ENCODE results near the gene SCRN1.
"Not testable (repeated sequence)": the region's sequence is repeated elsewhere in the genome, so short reads cannot be mapped to it uniquely, and the experiment has no call there.

The SCRN1 gene

DNA sequence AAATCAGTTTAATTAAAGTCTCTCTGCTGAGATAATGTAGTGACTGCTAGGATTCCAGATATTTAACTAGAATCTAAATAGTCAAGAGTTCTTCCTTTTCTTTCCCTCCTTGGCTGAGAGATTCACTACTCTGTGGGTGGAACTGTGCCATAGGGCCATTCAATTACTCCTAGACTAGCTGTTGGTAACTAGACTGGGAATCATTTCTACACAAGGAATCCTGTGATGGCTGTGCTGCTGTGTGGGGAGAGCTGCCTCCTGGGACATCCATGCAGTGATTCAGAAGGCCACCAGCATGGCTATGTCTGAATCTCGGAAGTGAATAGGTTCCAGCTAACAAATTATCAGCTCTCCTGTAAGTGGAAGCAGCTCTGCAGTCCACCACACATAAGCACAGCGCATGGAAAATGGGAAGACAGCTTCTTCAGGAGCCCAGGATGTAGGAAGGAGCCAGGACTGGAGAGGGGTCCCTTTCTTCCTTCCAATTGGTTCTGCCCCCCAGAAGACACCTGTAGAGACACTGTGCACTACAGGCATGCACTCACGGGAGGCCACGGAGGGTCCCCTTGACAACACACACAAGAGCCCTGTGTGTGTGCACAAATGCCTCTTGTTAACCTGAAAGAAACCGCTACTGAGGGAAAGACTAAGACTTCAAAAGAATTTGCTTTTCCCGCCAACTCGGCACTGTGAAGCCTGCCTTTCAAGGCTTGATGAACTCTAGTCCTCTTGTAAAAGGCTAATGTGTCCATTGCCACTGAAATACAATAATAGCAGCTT, 66.5 kb downstream of the SCRN1 start:
- DNase-seq, result no peak

DNA sequence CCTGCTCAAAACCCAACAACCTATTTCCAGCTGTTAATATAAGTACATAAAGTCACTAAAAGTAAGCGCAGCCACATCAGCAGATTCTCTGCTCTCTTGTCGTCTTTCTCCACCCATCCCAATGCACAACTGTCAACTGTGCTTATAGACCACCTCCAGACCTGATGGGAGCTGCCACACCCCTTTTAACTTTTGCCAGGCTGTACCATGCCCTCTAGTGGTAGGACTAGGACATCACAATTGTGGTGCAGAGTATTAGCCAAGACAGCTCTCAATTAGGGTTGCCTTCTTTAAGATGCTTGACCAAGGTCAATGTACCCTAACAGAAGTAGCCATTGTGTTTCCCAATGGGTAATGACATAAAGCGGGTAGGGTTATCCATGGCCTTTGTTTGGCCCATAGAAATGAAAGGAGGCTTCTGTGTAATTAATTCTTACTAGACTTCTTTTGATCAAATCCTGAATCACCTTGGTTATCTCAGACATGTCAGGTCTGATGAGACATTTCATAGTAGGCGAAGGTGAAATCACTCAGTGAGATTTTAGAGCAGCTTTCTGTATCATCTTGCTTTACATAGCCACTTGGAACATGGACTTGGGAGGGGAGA, 68.1 kb downstream of the SCRN1 start:
- peak; percentile 24 to 42 for DNase-seq

DNA sequence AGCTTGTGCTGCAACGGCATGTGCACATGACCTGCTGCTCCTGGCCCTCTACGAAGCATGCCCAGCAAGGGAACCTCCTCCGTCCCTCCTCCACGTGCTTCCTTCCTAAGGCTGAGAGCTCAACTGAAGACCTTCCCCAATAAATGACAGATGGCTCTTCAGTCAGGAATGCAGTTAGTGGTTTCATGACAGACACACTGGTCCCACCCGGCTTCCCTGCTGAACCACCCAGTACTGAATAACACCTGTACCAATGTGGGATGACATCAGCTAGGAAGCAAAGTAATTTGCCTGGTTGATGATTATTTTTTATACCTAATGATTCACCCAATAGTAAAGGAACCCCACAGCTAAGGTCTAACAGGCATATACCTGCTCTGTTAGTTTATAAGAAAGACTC, 69.1 kb downstream of the SCRN1 start:
- no peak for DNase-seq

DNA sequence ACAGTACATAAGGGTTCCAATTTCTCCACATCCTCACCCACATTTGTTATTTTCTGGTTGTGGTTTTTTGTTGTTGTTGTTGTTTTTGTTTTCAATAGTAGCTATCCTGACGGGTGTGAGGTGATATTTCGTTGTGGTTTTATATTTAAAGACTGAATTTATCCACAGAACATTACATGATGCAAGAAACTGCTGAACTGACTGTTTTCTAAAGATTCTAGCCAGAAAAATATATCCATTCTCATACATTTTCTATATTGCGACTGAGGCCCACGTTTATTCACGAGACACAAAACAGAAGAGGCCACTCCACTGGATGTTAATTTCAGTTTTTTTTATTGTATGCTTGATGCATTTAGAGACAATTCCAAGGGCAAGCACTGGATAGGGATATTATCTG, 69.8 kb downstream of the SCRN1 start:
- no peak for DNase-seq

DNA sequence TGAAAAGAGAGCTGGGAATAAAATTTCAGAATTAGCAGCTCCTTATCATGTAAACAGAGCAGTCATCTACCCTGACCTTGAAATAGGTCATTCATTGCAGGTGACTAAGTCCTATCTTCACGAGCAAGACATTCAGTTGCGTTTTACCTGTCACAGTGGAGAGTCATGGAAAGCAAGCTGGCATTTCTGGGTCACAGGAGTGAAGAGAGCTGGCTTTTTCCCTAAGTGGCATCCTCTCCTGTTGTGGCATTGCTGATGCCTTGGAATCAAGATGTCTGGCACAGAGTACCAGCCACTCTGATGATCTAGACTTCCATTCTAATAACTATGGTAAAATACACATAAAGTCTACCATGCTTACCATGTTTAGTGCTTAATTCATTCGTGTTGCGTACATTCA, 70.8 kb downstream of the SCRN1 start:
- no peak for DNase-seq

DNA sequence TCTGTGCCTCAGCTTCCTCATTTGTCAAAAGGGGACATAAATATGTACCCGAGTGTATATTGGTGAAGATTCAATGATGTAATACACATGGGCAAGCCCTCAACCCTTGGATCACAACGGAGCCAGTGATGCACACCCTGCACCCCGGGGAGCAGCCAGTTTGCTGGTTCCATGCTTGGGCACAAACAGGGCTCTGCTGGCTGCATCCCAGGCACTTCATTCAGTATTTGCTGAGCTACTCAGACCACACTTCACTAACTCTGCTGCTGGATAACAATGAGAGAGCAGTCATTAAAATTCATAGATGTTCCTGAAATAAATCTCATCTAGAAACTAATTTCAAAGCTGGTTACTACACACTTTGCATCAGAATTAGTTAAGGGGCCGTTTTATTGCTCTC, 72.0 kb downstream of the SCRN1 start:
- DNase-seq, result no peak

DNA sequence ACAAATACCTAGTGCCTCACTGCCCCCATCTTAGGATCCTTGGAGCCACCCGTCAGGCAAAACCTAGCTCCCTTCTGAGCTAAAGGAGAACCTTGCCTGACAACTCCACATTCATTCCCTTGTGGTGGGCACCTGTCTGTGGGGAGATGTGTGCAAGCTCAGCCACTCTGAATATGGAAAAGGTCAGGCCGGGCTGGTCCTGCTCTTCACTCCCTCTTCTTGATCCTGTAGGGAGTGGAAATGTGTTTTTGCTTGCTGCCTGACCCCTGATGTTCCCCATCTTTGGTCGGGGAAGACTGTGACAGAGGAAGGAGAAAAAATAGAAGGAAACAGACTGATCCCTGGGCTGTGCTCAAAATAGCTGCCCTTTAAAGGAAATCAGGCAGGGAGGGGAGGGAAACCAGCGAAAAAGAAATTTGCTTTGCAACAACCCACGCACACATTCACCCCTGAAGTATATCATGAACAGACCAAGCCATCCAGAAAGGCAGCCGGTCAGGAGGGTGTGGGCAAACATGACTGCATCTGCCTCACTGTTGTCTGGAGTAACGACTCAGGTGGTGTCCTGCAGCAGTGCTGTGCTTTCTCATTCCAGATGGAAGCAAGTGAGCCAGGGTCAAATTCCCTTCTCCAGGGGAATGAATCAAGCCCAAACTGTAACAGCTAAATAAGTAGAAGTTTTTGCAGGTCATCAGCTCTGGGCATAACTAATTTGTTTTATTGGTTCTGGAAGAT, 74.0 kb downstream of the SCRN1 start:
- no peak for DNase-seq

DNA sequence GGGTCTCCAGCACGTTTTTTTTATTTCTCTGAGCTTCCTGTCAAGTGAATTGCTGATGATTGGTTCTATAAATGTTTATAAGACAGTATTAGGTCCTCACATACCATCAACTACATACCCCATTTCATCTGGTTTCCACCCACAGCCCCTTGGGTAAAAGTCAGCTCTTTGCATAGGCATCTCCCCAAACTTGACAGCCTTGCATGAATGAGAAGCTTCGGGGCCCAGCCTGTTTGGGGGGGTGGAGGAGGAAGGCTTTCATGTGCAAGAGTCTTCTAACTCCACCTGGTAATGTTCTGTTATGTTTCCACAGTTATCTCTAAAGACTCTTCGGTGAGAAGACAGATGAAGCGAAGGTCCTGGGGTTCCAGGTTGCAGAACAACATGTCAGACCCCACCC, 75.4 kb downstream of the SCRN1 start:
- no peak for DNase-seq

DNA sequence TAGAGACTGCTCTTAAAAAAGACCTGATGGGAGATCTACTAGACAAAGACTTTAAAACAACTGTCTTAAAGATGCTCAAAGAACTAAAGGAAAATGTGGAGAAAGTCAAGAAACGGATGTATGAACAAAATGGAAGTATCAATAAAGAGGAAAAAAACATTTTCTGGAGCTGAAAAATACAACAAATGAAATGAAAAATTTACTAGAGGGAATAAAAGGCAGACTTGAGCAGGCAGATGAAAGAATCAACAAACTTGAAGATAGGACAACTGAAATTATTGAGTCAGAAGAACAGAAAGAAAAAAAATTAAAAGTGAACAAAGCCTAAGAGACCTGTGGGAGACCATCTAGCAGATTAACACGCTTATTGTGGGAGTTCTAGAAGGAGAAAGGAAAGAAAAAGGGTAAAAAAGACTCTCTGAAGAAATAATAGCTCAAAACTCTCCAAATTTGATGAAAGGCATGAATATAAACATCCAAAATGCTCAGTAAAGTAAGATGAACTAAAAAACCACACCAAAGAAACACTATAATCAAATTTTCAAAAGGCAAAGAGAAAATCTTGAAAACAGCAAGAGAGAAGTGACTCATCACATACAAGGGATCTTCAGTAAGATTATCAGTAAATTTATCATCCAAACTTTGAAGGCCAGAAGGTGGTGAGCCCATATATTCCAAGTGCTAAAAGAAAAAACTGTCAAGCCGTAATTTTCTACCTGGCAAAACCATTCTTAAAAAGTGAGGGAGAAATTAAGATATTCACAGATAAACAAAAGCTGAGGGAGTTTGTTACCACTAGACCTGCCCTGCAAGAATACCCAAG, 83.2 kb downstream of the SCRN1 start:
- no peak for DNase-seq

DNA sequence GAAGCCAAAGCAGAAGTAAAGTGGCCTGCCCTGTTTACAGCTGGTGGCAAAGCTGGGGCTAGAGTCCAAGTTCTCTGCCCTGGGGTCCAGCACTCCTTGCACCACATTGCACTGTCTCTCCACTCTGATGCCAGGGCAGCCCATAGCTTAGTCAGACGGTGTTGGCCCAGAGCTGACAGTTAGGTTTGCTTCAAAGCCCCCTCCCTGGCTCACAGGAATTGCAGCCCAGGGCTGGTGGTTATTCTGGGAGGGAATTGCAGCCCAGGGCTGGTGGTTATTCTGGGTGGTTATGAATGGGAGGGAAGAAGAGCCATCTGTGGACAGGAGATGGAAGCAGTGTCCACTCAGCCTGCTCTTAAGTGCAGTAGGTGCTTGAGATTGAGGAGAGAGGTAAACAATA, 88.9 kb downstream of the SCRN1 start:
- no peak for DNase-seq

DNA sequence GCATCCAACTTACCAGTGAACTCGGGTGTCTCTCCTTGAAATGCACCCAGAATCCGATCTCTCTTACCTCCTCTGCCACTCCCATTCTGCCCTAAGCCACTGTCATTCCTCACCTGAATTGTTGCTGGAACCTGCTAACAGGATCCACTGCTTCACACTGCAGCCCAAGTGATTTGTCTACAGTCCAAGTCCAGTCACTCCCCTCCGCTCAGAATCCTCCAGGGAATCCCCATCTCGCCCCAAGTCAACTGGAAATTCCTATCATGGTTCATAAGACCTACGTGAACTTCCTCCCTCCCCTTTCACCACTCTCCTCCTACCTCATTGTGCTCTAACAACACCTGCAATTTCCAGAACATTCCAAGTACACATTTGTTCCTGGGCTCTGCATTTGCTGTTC, 91.3 kb downstream of the SCRN1 start:
- DNase-seq, result no peak

DNA sequence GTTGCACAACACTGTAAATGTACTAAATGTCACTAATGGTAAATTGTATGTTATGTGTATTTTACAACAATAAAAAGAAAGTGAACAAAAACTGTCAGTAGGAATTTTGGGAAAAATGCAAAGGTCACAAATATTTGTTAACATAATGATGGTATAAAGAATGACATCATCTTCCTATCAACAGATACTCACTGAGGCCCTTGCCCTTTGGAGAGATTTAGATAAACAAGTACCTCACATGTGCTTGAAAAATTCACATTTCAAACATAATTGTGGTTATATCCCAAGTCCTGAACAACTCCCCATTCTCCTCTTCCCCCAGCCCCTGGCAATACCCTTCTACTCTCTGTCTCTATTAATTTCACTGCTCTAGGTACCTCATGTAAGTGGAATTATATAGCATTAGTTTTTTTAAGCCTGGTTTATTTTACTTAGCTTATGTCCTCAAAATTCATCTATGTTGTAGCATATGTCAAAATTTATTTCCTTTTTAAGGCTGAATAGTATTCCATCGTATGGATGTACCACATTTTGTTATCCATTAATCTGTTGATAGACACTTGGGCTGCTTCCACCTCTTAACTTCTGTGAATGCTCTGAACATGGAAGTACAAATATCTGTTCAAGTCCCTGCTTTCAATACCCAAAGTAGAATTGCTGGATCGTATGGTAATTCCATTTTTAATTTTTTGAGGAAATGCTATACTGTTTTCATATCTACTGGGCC, 92.8 kb downstream of the SCRN1 start:
- no peak for DNase-seq

DNA sequence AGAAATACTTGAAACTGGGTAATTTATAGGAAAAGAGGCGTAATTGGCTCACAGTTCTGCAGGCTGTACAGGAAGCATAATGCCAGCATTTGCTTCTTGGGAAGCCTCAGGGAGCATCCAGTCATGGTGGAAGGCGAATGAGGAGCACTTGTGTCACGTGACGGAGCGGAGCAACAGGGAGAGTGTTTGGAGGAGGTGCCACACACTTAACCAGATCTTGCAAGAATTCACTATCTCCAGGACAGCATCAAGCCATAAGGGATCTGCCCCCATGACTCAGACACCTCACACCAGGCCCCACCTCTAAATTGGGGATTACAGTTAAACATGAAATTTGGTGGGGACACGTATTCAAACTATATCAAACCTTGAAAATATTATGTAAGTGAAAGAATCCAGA, 94.0 kb downstream of the SCRN1 start:
- DNase-seq, result no peak

DNA sequence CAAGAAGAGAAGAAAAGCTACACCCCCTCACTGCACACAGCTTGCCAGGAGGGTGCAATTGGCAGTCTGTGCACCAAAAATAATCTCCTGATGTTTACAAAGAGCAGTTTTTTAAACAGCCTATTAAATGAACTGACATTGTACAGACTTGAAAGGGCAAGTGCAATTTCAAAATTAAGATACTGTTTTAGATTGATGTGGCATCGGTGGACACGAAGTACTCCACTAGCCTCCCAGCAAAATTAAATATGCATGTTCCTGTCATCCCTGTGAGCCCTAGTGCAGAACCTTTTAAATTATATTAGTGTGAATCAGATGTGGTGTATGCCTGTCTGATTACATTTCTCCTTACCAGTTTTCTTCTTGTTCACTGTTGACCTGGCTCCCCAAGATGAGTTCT, 95.3 kb downstream of the SCRN1 start:
- no peak for DNase-seq

DNA sequence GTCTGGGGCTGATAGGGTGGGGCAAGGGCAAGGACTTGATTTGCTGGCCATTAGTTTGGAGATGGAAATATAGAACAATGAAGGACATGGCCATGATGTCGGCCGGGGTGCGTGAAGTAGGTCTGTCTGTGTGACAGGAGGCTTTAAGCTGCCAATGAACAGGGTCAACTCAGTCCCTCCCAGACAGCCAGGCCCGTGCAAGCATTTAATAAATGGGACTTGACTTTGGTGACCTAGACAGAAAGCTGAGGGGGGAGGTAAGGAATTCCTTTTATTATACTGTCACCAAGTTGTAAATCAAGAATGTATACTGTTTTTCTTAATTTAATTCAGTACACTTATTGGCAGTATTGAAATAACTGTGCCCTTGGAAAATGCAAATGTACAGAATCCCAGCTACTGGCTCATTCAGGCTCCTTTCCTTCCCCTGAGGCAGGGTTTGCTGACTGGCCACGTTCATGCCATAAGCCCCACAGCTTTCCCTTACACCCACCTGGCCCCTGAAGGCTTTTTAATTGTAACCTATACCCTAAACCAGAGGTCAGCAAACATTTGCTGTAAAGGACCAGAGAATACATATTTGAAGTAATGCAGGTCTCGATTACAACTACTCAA, 96.1 kb downstream of the SCRN1 start:
- DNase-seq, result no peak

DNA sequence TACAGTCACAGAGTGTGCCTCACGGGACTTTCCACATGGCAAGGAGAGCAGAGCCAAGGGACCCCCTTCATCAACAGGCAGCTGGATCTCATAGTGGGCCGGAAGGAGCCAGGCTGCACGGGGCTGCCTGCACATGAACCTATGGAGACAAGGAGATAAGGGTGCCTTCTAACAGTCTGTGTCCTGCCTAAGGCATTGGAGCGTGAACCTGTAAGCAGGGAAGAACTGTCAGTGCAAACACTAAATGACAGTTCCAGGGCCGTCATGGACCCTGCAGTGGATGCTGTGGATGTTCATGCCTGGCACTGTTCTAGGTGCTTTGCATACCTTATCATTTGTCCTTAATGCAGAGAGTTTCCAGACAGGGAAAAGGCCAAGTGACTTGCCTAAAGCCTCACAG, 97.4 kb downstream of the SCRN1 start:
- DNase-seq, result no peak

DNA sequence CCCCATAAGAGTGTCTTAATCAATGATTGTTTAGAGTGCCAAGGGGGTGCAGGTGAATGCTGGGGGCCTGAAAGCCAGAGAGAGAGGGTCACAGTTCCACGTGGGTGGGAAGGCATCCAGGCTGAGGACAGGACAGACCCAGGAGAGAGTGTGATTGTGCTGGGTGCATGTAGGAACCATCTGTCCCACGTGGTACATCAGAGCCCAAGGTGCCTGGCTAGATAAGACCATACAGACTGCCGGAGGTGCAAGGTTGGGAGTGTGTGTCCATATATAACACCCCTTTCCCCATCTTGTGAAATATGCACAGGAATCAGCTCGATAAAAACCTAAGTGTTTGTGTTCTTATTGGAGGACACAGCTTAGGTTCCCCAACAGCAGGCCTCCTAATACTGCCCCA, 97.8 kb downstream of the SCRN1 start:
- DNase-seq, result no peak

DNA sequence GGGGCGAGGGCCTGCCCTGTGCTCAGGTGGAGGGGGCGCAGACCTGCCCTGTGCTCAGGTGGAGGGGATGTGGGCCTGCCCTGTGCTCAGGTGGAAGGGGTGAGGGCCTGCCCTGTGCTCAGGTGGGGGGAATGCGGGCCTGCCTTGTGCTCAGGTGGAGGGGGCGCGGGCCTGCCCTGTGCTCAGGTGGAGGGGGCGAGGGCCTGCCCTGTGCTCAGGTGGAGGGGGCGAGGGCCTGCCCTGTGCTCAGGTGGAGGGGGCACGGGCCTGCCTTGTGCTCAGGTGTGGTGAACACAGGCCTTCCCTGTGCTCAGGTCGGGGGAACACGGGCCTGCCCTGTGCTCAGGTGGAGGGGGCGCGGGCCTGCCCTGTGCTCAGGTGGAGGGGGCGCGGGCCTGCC, 98.8 kb downstream of the SCRN1 start:
- not testable (repeated sequence) for DNase-seq

DNA sequence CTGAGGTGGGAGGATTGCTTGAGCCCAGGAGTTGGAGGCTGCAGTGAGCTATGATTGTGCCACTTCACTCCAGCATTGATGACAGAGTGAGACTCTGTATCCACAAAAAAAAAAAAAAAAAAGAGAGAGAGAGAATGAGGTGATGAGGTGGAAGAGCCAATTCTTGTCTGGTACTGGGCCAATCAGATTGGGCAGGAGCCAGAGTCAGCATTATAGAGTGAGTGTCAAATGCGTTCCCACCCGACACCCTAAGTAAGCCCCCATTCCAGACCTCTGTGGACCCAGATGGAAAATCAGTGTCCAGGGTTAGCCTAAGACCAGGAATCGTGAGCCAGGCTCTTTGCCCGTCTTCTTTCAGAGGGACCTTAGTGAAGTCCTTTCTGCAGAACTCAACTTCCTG, 99.3 kb downstream of the SCRN1 start:
- no peak for DNase-seq

DNA sequence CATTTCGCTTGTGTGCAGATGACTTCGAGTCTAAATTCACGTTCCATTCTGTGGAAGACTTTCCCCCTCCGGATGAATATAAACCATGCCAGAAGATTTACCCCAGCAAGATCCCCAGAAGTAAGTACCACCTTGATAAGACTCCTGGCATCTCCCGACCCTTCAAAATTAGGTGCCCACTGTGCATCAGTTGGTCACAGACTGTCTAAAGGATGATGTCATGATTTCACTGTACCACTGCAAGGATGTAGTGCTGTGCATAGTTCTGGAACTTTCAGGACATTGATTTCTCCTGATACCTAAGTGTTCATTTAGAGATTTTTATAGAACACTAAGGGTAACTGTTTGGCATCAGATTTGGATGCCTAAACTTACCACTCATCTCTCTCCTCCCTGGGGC, 100.3 kb downstream of the SCRN1 start:
- DNase-seq, result no peak

DNA sequence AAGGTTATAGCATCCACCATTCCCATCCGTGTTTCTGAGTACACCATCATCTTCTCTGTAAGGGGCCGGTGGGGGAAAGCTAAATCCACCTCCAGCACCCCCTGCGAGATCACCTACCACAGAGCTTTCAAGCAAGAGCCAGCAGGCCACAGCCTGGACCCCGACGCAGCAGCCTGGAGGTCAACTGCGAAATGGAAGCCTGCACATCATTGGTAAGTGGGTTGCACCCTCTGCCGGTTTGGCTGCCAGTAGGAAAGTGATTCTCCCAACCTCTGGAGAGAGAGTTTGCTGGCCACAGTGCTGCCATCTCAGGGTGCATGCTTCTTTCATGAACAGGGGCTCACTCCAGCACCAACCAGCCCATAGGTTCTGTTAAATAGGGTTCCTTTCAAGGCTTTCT, 101.6 kb downstream of the SCRN1 start:
- no peak for DNase-seq

DNA sequence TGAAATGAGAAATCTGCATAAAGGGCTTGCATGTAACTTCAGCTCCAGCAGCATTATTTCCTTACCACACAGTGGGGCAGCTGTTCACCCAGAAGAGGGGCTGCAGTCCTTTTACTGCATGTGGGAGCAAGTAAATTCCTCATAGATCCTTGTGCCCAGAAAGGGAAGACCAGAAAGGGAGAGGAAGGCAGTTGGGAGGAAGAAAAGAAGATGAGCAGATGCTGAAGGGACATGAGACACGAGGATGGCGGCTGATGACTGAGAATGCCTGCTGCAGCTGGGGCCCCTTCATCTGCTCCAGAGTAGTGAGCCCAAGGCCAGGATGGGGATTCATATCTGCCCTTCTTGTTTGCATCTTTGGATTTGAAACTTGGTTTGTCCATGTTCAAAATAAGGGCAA, 102.8 kb downstream of the SCRN1 start:
- DNase-seq, result no peak

Measured in stimulated activated CD4-positive, alpha-beta T cell treated with anti-CD3 and anti-CD28 coated beads, Interleukin-2, amount 100 ng/mL, for 24 hours (primary cell).